Esophagus muscularis mucosa (tissue), 4 donors: Measurements from ENCODE around the gene SF3A1. TPM values are rescaled to one million over a fixed set of nuclear protein-coding genes. Genes with fewer than 3 reads are reported as not detected.
"Not testable (repeated sequence)": the region's sequence is repeated elsewhere in the genome, so short reads cannot be mapped to it uniquely, and the experiment has no call there.

ENCODE experiments used
- DNase-seq: peaks from one replicate; pipeline ENCODE4 v3.0.0-alpha.2; 2017; ENCODE audit errors: extremely low spot score
- H3K27ac ChIP-seq, 4 donors: fragments of 200-600 bp; sonication (generic); replicated peaks in 1 of 4; 1 replicate in 3 of 4; 2 replicates in 1 of 4; pipeline ENCODE4 v1.5.1; 2016 to 2019; ENCODE audit warnings: mild to moderate bottlenecking in 1 of 4
- H3K27me3 ChIP-seq, 4 donors: fragments of 200-600 bp; sonication (generic); one replicate each; pipeline versions ENCODE4 v1.5.1 to v1.6.0; 2016 to 2019
- H3K36me3 ChIP-seq, 4 donors: fragments of 200-600 bp; sonication (generic); one replicate each; pipeline ENCODE4 v1.5.1; 2016 to 2019
- H3K4me1 ChIP-seq, 4 donors: fragments of 200-600 bp; sonication (generic); one replicate each; pipeline ENCODE4 v1.5.1; 2016 to 2019
- H3K4me3 ChIP-seq, 4 donors: fragments of 200-600 bp; sonication (generic); 1 replicate in 2 of 4; 2 replicates in 2 of 4; pipeline ENCODE4 v1.5.1; 2016 to 2019; ENCODE audit warnings: mild to moderate bottlenecking in 4 of 4, moderate library complexity in 1 of 4
- H3K9me3 ChIP-seq, 4 donors: fragments of 200-600 bp; sonication (generic); 1 replicate in 3 of 4; 2 replicates in 1 of 4; pipeline ENCODE4 v1.5.1; 2016 to 2019
- CTCF ChIP-seq, 3 experiments: fragments of 200-600 bp in 2 of 3; fragments of 450-650 bp in 1 of 3; sonication (generic) in 2 of 3; IDR thresholded peaks; one replicate each; pipeline ENCODE4 v1.5.1; 2017 to 2019; ENCODE audit warnings: antibody characterized with exemption in 3 of 3, mild to moderate bottlenecking in 2 of 3, moderate library complexity in 1 of 3
- EP300 ChIP-seq: sonication (generic); formaldehyde crosslinking; IDR thresholded peaks from one replicate; pipeline ENCODE4 v1.6.1; 2017; ENCODE audit warnings: antibody characterized with exemption
- POLR2A ChIP-seq: fragments of 450-650 bp; IDR thresholded peaks from one replicate; pipeline ENCODE4 v1.6.1; 2017; ENCODE audit warnings: antibody characterized with exemption, moderate library complexity, mild to moderate bottlenecking, low read depth
- POLR2AphosphoS5 ChIP-seq, 2 donors: sonication (generic); formaldehyde crosslinking; IDR thresholded peaks; one replicate each; pipeline ENCODE4 v1.6.1; 2017; ENCODE audit warnings: antibody characterized with exemption in 2 of 2
- WGBS: methylation state at CpG from one replicate; pipeline ENCODE4 v1.1.5; 2018; 5-methylcytosine and 5-hydroxymethylcytosine counted together
- intact Hi-C: fragments of 100-400 bp; cut with DNase I; formaldehyde crosslinking; loops from one replicate; pipeline ENCODE4 v1.15.1; 2023
- total RNA-seq, 4 donors: library from RNA; depleted of rRNA; stranded (reverse); fragments of >200 nt; gene quantifications; one replicate each; pipeline versions ENCODE4 v1.1.0 to v1.2.1, GENCODE V29; 2016

Gene SF3A1
- total RNA-seq, 4 donors from 2014 or later = 32.8 to 85.8 (median 60.0) TPM

- WGBS = 73% methylated on average over 5 of the region's 5 CpGs
- TF ChIP-seq EP300 = no peak
- TF ChIP-seq POLR2A = no peak
- TF ChIP-seq CTCF (IDR thresholded peaks at IDR 0.05) = no peak
- TF ChIP-seq POLR2AphosphoS5 (IDR thresholded peaks at IDR 0.05) = no peak
- intact Hi-C loops = no loop called here
- DNase-seq = no peak
- peaks cover 4 to 45% (median 39%) of the 10 kb centered on the region in 4 donors for H3K4me1 ChIP-seq
- H3K36me3 ChIP-seq = peaks cover 87 to 100% (median 99%) of the 10 kb centered on the region in 4 donors
- H3K9me3 ChIP-seq = no peaks in the 10 kb centered on the region
- no peaks in the 10 kb centered on the region for H3K27me3 ChIP-seq
- H3K4me3 ChIP-seq = no peak overlapping the region
- H3K27ac ChIP-seq = no peak overlapping the region
These were observed 9.3 kb downstream of the SF3A1 start for GRCh38 chr22:30347255-30347892.

- DNase-seq = no peak
- intact Hi-C loops = no loop called here
- Histone ChIP-seq H3K4me3 (no peak overlapping the region), H3K4me1 (peaks cover 18 to 37% (median 28%) of the 10 kb centered on the region in 4 donors), H3K27me3 (no peaks in the 10 kb centered on the region), H3K27ac (no peak overlapping the region), H3K36me3 (peaks cover 89 to 100% (median 100%) of the 10 kb centered on the region in 4 donors), H3K9me3 (no peaks in the 10 kb centered on the region)
- TF ChIP-seq EP300 = no peak
- no peak for TF ChIP-seq CTCF (IDR thresholded peaks at IDR 0.05)
- no peak for TF ChIP-seq POLR2A
- no peak for TF ChIP-seq POLR2AphosphoS5 (IDR thresholded peaks at IDR 0.05)
- 94% methylated on average over 13 of the region's 13 CpGs for WGBS
These were observed 12.1 kb downstream of the SF3A1 start for GRCh38 chr22:30344447-30345200.

- no peak for DNase-seq
- 84% methylated on average over 10 of the region's 16 CpGs for WGBS
- Histone ChIP-seq H3K27me3 (no peaks in the 10 kb centered on the region), H3K36me3 (peaks cover 100% of the 10 kb centered on the region in 4 donors), H3K9me3 (no peaks in the 10 kb centered on the region), H3K4me1 (peaks cover 4 to 29% (median 17%) of the 10 kb centered on the region in 4 donors), H3K27ac (peak overlapping the region; percentile 41 to 68 (median 54)), H3K4me3 (no peak overlapping the region)
- intact Hi-C loops = no loop called here
- TF ChIP-seq POLR2AphosphoS5 (IDR thresholded peaks at IDR 0.05) (peak in 1 of 2 donors; percentile 45), POLR2A (no peak), EP300 (no peak), CTCF (IDR thresholded peaks at IDR 0.05) (no peak)
These were observed 15.6 kb downstream of the SF3A1 start for GRCh38 chr22:30340911-30341685.

- Histone ChIP-seq H3K36me3 (peaks cover 100% of the 10 kb centered on the region in 4 donors), H3K9me3 (no peaks in the 10 kb centered on the region), H3K4me1 (peaks cover 4 to 29% (median 17%) of the 10 kb centered on the region in 4 donors), H3K27me3 (no peaks in the 10 kb centered on the region), H3K27ac (peak overlapping the region in 1 of 4 donors; percentile 21), H3K4me3 (no peak overlapping the region)
- no peak for DNase-seq
- 92% methylated on average over 7 of the region's 7 CpGs for WGBS
- TF ChIP-seq CTCF (IDR thresholded peaks at IDR 0.05) (no peak), EP300 (no peak), POLR2AphosphoS5 (IDR thresholded peaks at IDR 0.05) (no peak), POLR2A (no peak)
- intact Hi-C loops = no loop called here
These were observed 17.9 kb downstream of the SF3A1 start for GRCh38 chr22:30338802-30339201.

GRCh38 chr22:30338341-30338740 lies 18.4 kb downstream of the SF3A1 start:
- H3K36me3 ChIP-seq = peaks cover 98 to 100% (median 100%) of the 10 kb centered on the region in 4 donors
- DNase-seq = not testable (repeated sequence)

More at GRCh38 chr22:30338341-30338740, 18.4 kb downstream of the SF3A1 start:
- intact Hi-C loops, H3K27ac ChIP-seq, H3K4me3 ChIP-seq, H3K27me3 ChIP-seq, H3K9me3 ChIP-seq: not testable (repeated sequence)
- 79% methylated on average over 9 of the region's 9 CpGs for WGBS
- peaks cover 4 to 25% (median 17%) of the 10 kb centered on the region in 4 donors for H3K4me1 ChIP-seq
